Heart right ventricle (tissue), 16 donors: ENCODE data around the gene STRN3. TPM values are rescaled to one million over a fixed set of nuclear protein-coding genes. Genes with fewer than 3 reads are reported as not detected.

Experiments used
- ATAC-seq, 8 donors: fragments of 200-7000 bp; cut with Tn5 transposase; one replicate each; pipeline ENCODE4 v1.9.1; 2020; ENCODE audit warnings: mild to moderate bottlenecking in 8 of 8, moderate library complexity in 8 of 8, moderate number of reproducible peaks in 1 of 8
- DNase-seq, 2 donors: peaks; one replicate each; pipeline ENCODE4 v3.0.0-alpha.2; 2020
- H3K27ac ChIP-seq, 10 donors: fragments of 200-600 bp; sonication (generic) in 2 of 10; one replicate each; pipeline versions ENCODE4 v1.5.0 to v1.8.0; 2020 to 2022; ENCODE audit warnings: mild to moderate bottlenecking in 3 of 10
- H3K27me3 ChIP-seq, 7 donors: fragments of 200-600 bp; one replicate each; pipeline ENCODE4 v1.8.0; 2021 to 2022; ENCODE audit warnings: mild to moderate bottlenecking in 2 of 7
- H3K36me3 ChIP-seq, 9 donors: fragments of 200-600 bp; sonication (generic) in 1 of 9; one replicate each; pipeline versions ENCODE4 v1.5.0 to v1.8.0; 2020 to 2022; ENCODE audit warnings: mild to moderate bottlenecking in 2 of 9
- H3K4me1 ChIP-seq, 9 donors: fragments of 200-600 bp; sonication (generic) in 1 of 9; one replicate each; pipeline versions ENCODE4 v1.5.0 to v1.8.0; 2020 to 2022; ENCODE audit warnings: mild to moderate bottlenecking in 4 of 9
- H3K4me3 ChIP-seq, 10 donors: fragments of 200-600 bp; sonication (generic) in 2 of 10; one replicate each; pipeline versions ENCODE4 v1.5.0 to v1.8.0; 2020 to 2022; ENCODE audit warnings: mild to moderate bottlenecking in 7 of 10, moderate library complexity in 2 of 10
- H3K9me3 ChIP-seq, 11 donors: fragments of 200-600 bp in 10 of 11; sonication (generic) in 2 of 11; one replicate each; pipeline versions ENCODE4 v1.5.0 to v1.8.0; 2013 to 2022; ENCODE audit warnings: mild to moderate bottlenecking in 2 of 11, control low read depth in 1 of 11, moderate library complexity in 1 of 11
- WGBS, 2 donors: extraction: QIAGEN DNeasy Blood & Tissue Kit; methylation state at CpG; one replicate each; pipeline ENCODE4 v1.1.7; 2013; ENCODE audit warnings: inconsistent platforms in 1 of 2; 5-methylcytosine and 5-hydroxymethylcytosine counted together
- intact Hi-C, 10 donors: fragments of 100-400 bp; cut with DNase I; formaldehyde crosslinking; loops; one replicate each; pipeline versions ENCODE4 v1.11.1 to v1.14.2; 2022
- polyA plus RNA-seq, 2 donors: library from polyadenylated mRNA; stranded (reverse); fragments of 200-250 nt; gene quantifications; one replicate each; pipeline ENCODE4 v1.2.3, GENCODE V29; 2013
- total RNA-seq, 10 donors: library from RNA; stranded (reverse); fragmentation: NEBNext Ultra II Directional in 3 of 10; extraction: Animal tissue kit (Norgen Biotek cat#: 25700) in 3 of 10; gene quantifications; one replicate each; pipeline versions ENCODE4 v1.2.1 to v1.2.4, GENCODE V29; 2021 to 2023
- TF ChIP-seq, protein P1 (sequence below), 9 donors: fragments of 200-600 bp; sonication (generic) in 2 of 9; IDR thresholded peaks; one replicate each; pipeline versions ENCODE4 v1.5.0 to v1.8.0; 2021 to 2022; ENCODE audit warnings: antibody characterized with exemption in 9 of 9, mild to moderate bottlenecking in 5 of 9, moderate library complexity in 1 of 9
- donor health status: Arrhythmogenic right ventricular cardiomyopathy.
- donor health status: ischemic (EF 13 %, LVEDD 7.1; RV severe dilation, severe dysfunction).
- donor health status: healthy with polysubstance abuse.
- donor health status: DM: no; HTN: yes; CAD: no.
- donor health status: DM: no; HTN: no; CAD: no.
- donor health status: ischemic (EF 25% LVEDD 6.9; RV normal size, moderate dysfunction).
- donor health status: ischemic (EF 25% LVEDD 5.7; RV mildly dilated, moderate dysfunction).
- donor health status: healthy.
- donor health status: DM: yes; HTN: yes; CAD: no.
- donor health status: Ischemic cardiomyopathy.
- donor health status: ischemic (EF 35%, LVEDD 5.7; RV mildly dilated, moderate dysfunction).
- donor health status: nonischemic (EF 11% LVEDD 7.7; RV severe dilation, severe dysfunction).
- donor health status: DM: yes; HTN: yes; CAD: no.
- donor health status: PGD.
- donor health status: ischemic (EF 29% LVEDD 5.4; RV normal size, mild dysfunction).
- donor health status: nonischemic (EF 23%, LVEDD 6.1; RV moderate dilation, normal function).

The STRN3 gene
- total and polyA plus RNA-seq, 12 donors: 10.5 to 60.4 (median 50.2) TPM

DNA sequence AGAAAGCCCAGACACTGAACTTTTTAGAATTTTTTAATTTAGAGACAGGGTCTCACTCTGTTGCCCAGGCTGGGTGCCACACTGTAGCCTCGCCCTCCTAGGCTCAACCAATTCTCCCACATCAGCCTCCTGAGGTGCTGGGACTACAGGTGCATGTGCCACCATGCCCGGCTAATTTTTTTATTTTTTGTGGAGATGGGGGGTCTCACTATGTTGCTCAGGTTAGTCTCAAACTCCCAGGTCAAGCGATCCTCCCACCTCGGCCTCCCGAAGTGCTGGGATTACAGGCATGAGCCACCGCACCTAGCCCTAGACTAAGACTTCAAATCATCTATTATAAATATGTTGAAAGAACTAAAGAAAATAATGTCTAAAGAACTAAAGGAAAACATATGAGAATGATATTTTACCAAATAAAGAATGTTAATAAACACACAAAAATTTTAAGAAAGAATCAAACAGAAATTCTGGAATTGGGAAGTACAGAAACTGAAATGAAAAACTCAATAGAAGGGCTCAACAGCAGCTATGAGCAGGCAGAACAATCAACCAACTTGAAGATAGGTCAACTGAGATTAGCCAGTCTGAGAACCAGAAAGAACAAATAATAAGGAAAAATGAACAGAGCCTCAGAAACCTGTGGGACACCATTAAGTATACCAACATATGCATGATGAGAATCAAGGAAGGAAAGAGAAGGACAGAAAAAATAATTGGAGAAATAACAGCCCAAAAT, 27.0 kb downstream of the STRN3 start:
- no peak overlapping the region for H3K27ac ChIP-seq
- intact Hi-C loops: loop anchor here in 1 of 10 donors (10.0 kb wide), 1 partner anchor 356 kb away; no protein-coding TSS in a partner anchor
- H3K36me3 ChIP-seq: peaks cover 0 to 22% (median 0%) of the 10 kb centered on the region in 9 donors
- H3K4me1 ChIP-seq: peaks cover 0 to 44% (median 28%) of the 10 kb centered on the region in 9 donors
- TF ChIP-seq, protein P1, sequence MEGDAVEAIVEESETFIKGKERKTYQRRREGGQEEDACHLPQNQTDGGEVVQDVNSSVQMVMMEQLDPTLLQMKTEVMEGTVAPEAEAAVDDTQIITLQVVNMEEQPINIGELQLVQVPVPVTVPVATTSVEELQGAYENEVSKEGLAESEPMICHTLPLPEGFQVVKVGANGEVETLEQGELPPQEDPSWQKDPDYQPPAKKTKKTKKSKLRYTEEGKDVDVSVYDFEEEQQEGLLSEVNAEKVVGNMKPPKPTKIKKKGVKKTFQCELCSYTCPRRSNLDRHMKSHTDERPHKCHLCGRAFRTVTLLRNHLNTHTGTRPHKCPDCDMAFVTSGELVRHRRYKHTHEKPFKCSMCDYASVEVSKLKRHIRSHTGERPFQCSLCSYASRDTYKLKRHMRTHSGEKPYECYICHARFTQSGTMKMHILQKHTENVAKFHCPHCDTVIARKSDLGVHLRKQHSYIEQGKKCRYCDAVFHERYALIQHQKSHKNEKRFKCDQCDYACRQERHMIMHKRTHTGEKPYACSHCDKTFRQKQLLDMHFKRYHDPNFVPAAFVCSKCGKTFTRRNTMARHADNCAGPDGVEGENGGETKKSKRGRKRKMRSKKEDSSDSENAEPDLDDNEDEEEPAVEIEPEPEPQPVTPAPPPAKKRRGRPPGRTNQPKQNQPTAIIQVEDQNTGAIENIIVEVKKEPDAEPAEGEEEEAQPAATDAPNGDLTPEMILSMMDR (IDR thresholded peaks at IDR 0.05): no peak
- no peaks in the 10 kb centered on the region for H3K27me3 ChIP-seq
- no peak for DNase-seq
- H3K4me3 ChIP-seq: no peak overlapping the region
- 98 to 99% methylated on average over 6 of the region's 6 CpGs for WGBS, 2 donors
- ATAC-seq: no peak
- H3K9me3 ChIP-seq: peaks cover 0 to 27% (median 8%) of the 10 kb centered on the region in 11 donors

DNA sequence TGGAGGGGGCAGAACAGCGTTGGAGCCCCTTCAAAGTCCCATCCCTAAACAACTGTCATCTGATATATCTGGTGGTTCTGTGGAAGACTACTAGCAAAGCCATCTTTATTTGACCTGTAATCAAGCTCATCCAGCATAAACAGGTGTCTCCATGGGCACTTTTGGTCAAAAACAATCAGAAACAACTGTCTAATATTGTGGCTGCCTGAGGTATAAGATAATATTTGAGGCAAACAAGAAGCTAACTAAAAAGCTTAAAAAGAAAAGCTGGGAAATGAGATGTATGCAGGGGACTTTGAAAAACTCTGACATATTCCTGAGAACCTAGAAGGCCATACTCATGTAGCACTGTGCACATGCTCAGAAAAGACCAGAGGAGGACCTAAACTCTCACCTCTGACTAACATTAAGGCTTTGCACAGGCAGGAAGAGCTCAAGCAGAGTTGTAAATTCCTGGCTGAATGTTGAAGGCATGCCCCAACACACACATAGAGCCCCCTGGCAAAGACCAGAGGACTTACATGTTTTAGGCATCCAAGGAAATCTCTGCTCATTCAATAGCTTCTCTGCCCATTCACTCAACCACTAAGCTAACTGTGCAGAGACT, 28.0 kb downstream of the STRN3 start:
- TF ChIP-seq, protein P1 (IDR thresholded peaks at IDR 0.05): no peak
- H3K36me3 ChIP-seq: peaks cover 0 to 18% (median 0%) of the 10 kb centered on the region in 9 donors
- no peak overlapping the region for H3K4me3 ChIP-seq
- intact Hi-C loops: loop anchor here in 1 of 10 donors (10.0 kb wide), 1 partner anchor 357 kb away; no protein-coding TSS in a partner anchor
- no peaks in the 10 kb centered on the region for H3K27me3 ChIP-seq
- no peak for DNase-seq
- H3K27ac ChIP-seq: no peak overlapping the region
- peaks cover 0 to 52% (median 29%) of the 10 kb centered on the region in 9 donors for H3K4me1 ChIP-seq
- H3K9me3 ChIP-seq: peaks cover 0 to 27% (median 8%) of the 10 kb centered on the region in 11 donors
- ATAC-seq: no peak
- 96 to 100% methylated on average over 1 of the region's 1 CpG for WGBS, 2 donors

DNA sequence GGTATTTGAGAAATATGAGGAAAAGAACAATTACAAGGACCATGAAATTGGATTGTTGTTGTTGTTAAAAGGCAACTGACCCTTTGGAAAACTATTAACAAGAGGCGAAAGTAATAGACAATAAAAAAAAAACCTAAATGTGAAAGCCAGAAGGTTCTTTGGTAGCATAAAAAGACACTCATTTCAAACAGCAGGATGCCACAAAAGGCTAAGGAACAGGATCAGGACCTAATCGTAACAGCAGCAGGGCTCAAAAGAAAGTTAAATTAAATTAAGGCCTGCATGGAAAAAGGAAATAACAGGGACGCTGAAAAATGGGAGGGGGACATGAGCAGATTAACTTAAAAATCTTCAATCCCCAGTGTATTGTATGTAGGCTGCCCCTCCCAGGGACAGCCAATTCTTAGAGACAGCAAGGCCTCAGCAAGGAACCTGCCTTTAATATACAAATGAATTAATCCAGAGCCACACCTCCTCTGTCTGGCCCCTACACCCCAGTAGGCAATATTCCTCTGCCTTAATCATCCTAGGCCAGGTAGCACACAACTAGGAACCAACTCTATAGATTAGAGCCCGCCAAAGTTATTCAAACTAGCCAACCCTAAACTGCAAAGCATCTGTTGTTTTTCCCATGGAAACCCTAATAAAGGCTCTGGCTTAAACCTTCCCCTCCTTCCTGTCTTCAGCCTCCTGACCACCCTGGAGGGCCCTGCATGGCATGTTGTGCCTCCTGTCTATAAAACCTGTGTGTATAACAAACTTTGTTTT, 29.1 kb downstream of the STRN3 start:
- peaks cover 0 to 27% (median 8%) of the 10 kb centered on the region in 11 donors for H3K9me3 ChIP-seq
- intact Hi-C loops: loop anchor here in 1 of 10 donors (10.0 kb wide), 1 partner anchor 358 kb away; no protein-coding TSS in a partner anchor
- H3K4me3 ChIP-seq: no peak overlapping the region
- TF ChIP-seq, protein P1 (IDR thresholded peaks at IDR 0.05): no peak
- H3K36me3 ChIP-seq: peaks cover 0 to 18% (median 0%) of the 10 kb centered on the region in 9 donors
- H3K4me1 ChIP-seq: peaks cover 0 to 58% (median 31%) of the 10 kb centered on the region in 9 donors
- H3K27me3 ChIP-seq: no peaks in the 10 kb centered on the region
- ATAC-seq: no peak
- 78 to 83% methylated on average over 4 of the region's 4 CpGs for WGBS, 2 donors
- H3K27ac ChIP-seq: peak overlapping the region in 1 of 10 donors; percentile 63
- DNase-seq: no peak

DNA sequence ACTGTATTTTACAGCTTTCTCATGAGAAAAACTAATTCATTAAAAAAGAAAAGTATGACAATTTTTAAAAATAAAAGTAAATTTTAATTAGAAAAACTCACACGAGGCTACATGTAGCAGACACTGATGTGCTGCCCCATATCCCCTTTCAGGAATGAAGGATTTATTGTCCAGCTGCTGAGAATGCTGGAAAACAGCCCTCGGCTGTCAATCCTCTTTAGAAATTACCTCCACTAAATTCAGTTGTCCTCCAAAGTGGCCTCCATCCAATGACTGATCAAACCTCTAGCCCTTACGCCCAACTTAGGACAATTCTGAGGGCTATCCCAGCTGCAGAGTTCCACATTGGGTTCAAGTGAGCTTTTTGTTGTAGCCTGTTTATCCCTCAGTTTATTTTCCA, 30.5 kb downstream of the STRN3 start:
- ATAC-seq: no peak
- Histone ChIP-seq H3K27me3 (no peaks in the 10 kb centered on the region), H3K4me3 (no peak overlapping the region), H3K9me3 (peaks cover 0 to 27% (median 8%) of the 10 kb centered on the region in 11 donors), H3K36me3 (peaks cover 0 to 18% (median 0%) of the 10 kb centered on the region in 9 donors), H3K27ac (peak overlapping the region in 7 of 10 donors; percentile 2 to 63 (median 54)), H3K4me1 (peaks cover 0 to 66% (median 39%) of the 10 kb centered on the region in 9 donors)
- 65 to 67% methylated on average over 3 of the region's 3 CpGs for WGBS, 2 donors
- TF ChIP-seq, protein P1 (IDR thresholded peaks at IDR 0.05): no peak
- intact Hi-C loops: loop anchor here in 1 of 10 donors (10.0 kb wide), 1 partner anchor 359 kb away; no protein-coding TSS in a partner anchor
- no peak for DNase-seq
